Measurements from ENCODE around the gene AP5S1. TPM values are rescaled to one million over a fixed set of nuclear protein-coding genes. Genes with fewer than 3 reads are reported as not detected.
"Not testable (repeated sequence)": the region's sequence is repeated elsewhere in the genome, so short reads cannot be mapped to it uniquely, and the experiment has no call there.

Gene AP5S1
- total RNA-seq, 2 experiments from 2014 or later: 13.8 to 16.5 TPM

DNA sequence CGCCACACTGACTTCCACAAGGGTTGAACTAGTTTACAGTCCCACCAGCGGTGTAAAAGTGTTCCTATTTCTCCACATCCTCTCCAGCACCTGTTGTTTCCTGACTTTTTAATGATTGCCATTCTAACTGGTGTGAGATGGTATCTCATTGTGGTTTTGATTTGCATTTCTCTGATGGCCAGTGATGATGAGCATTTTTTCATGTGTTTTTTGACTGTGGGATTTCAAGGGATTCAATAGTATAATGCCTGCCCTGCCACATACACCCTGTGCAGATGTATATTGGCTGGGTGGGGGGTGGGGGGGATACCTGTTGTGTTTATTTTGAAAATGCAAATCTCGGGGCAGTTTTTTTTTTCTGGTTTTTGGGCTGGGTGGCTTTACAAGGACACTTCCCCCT is 26.2 kb upstream of the AP5S1 start:
- H3K4me3 Mint-ChIP-seq: peak overlapping the region; percentile 49

DNA sequence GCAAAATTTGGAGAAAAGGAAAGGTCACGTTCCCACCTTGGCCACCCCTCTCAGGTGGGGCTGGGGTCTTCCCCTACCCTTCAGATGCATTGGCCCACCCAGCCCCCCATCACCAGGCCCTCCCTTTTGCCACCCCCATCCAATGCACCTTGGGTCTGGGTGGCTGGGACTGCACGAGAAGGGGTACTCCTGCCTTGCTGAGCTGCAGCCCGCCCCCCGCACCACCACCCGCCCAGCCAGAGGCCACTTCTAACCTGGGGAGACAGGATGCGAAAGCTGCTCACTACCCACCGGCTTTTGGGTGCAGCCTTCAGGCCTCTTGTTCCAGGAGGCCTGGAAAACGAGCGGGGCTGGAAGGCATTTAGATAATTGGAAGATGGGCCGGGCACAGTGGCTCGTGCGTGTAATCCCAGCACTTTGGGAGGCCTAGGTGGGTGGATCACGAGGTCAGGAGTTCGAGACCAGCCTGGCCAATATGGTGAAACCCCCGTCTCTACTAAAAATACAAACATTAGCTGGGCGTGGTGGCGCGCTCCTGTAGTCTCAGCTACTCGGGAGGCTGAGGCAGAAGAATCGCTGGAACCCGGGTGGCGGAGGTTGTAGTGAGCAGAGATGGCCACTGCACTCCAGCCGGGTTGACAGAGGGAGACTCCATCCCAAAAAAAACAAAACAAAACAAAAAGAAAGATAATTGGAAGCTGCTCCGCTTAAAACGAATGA is 25.5 kb upstream of the AP5S1 start:
- Mint-ChIP-seq H3K36me3 (ENCODE audit: low read depth) (peaks cover 37% of the 10 kb centered on the region), H3K4me3 (peak overlapping the region; percentile 93), H3K27ac (peak overlapping the region; percentile 98), H3K9me3 (ENCODE audit: insufficient read depth) (no peaks in the 10 kb centered on the region), H3K4me1 (ENCODE audit: low read depth) (peaks cover 33% of the 10 kb centered on the region), H3K27me3 (ENCODE audit: low read depth) (no peaks in the 10 kb centered on the region)
- DNase-seq (no peak), ATAC-seq (no peak)
- POLR2A ChIA-PET: interaction anchor here (0.6 to 3.1 kb wide), 5 partner anchors 8 to 24 kb away, joined by 3 to 44 read pairs (median 12); partner anchors contain the start of genes AP5S1 and CENPB
- CTCF ChIA-PET: interaction anchor here (0.5 to 2.6 kb wide), 5 partner anchors 8 to 837 kb away, joined by 3 to 29 read pairs (median 4); partner anchors contain the start of genes AP5S1 and CENPB

More for the DNA sequence above, 26.2 kb upstream of the AP5S1 start:
- ChIA-PET CTCF (interaction anchor here (2.6 kb wide), 2 partner anchors 7 to 25 kb away, joined by 8 to 29 read pairs; partner anchors contain the start of genes AP5S1 and CENPB), POLR2A (interaction anchor here (2.1 kb wide), 1 partner anchor 8 kb away, joined by 12 read pairs; the partner anchor contains the start of gene CENPB)
- not testable (repeated sequence) for ATAC-seq; DNase-seq; H3K27me3 Mint-ChIP-seq (ENCODE audit: low read depth); H3K27ac Mint-ChIP-seq; H3K9me3 Mint-ChIP-seq (ENCODE audit: insufficient read depth)
- H3K4me1 Mint-ChIP-seq (ENCODE audit: low read depth): peaks cover 26% of the 10 kb centered on the region
- peaks cover 30% of the 10 kb centered on the region for H3K36me3 Mint-ChIP-seq (ENCODE audit: low read depth)

DNA sequence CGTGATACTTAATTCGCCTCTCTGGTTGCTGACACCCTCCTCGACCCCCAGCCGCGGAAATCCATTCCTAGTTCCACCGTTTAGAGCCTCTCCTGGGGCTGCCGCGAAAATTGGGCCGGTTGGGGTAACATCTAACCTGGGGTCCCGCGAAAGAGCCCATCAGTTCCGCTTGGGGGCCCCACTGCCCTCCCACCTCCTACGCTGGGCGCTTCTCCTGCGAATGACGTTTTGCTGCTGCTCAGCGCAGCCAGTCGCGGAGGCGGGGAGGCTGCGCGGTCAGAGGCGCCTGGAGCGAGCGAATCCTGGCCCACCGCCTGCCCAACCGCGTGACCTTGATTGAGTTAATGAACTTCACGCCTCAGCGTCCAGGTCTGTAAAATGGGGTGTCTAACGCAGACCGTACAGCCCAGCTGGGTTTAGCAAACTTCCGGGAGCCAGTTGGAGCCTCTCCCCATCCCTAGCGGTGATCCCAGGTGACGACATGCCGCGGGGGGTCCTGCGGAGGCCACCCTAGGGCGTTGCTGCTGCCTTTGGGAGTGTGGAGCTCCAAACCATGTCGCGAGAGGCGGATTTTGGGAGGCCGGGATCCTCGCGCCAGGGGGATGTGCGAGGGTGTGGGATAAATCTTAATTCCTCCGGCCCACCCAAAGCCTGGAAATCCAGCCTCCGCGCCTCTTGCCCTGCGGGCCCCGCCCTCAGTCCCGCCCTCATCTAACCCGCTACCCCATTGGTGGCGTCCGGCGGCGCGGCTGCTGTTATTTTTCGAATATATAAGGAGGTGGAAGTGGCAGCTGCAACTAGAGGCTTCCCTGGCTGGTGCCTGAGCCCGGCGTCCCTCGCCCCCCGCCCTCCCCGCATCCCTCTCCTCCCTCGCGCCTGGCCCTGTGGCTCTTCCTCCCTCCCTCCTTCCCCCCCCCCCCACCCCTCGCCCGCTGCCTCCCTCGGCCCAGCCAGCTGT is 24.6 kb upstream of the AP5S1 start, which contains the start of gene CDC25B:
TSS of gene CDC25B (plus strand) at position 800 of the 958 bp plus-strand sequence. CDS start 222 bp downstream, outside the sequence.
- Mint-ChIP-seq H3K4me1 (ENCODE audit: low read depth) (peaks cover 41% of the 10 kb centered on the region), H3K36me3 (ENCODE audit: low read depth) (peaks cover 46% of the 10 kb centered on the region), H3K27me3 (ENCODE audit: low read depth) (no peaks in the 10 kb centered on the region), H3K9me3 (ENCODE audit: insufficient read depth) (no peaks in the 10 kb centered on the region), H3K27ac (peak within 1 kb of the TSS; percentile 98), H3K4me3 (peak within 1 kb of the TSS; percentile 93)
- POLR2A ChIA-PET: interaction anchor here (0.8 to 3.1 kb wide), 7 partner anchors 9 to 23 kb away, joined by 4 to 44 read pairs (median 7); partner anchors contain the start of genes AP5S1 and CENPB
- DNase-seq (peak; percentile 97), ATAC-seq (peak; percentile 79)
- CTCF ChIA-PET: interaction anchor here (1.3 to 2.6 kb wide), 3 partner anchors 9 to 23 kb away, joined by 4 to 29 read pairs (median 8); partner anchors contain the start of genes AP5S1 and CENPB

DNA sequence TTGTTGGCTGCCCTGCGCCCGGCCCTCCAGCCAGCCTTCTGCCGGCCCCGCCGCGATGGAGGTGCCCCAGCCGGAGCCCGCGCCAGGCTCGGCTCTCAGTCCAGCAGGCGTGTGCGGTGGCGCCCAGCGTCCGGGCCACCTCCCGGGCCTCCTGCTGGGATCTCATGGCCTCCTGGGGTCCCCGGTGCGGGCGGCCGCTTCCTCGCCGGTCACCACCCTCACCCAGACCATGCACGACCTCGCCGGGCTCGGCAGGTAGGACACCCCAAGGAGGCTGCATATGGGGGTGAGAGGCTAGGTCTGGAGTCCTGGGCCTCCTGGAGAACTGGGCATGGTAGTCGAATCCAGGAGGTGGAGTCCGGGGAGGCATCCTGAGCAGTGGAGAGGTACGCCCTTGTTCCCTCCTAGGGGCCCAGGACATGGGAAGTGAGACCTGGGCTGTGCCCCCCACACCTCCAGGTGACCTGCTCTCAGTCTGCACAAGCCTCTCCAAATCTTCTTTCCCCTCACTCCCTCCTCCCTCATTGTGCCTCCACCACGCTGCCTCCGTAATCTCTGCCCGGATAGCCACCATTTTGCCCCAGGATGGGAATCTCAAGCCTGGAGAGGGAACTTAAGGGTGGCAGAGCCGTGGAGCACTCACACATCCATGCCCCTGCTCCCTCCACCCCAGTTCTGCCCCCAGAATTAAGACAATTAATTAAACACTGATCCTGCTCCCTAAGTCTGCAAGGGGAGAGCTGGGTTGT is 23.7 kb upstream of the AP5S1 start:
- Mint-ChIP-seq H3K4me1 (ENCODE audit: low read depth) (peaks cover 45% of the 10 kb centered on the region), H3K36me3 (ENCODE audit: low read depth) (peaks cover 55% of the 10 kb centered on the region), H3K9me3 (ENCODE audit: insufficient read depth) (no peaks in the 10 kb centered on the region), H3K27ac (peak overlapping the region; percentile 95), H3K4me3 (peak overlapping the region; percentile 92), H3K27me3 (ENCODE audit: low read depth) (no peaks in the 10 kb centered on the region)
- ATAC-seq: peak; percentile 1
- ChIA-PET POLR2A (interaction anchor here (1.1 to 3.1 kb wide), 4 partner anchors 10 to 22 kb away, joined by 5 to 44 read pairs (median 13); partner anchors contain the start of genes AP5S1 and CENPB), CTCF (interaction anchor here (1.3 to 2.6 kb wide), 3 partner anchors 10 to 23 kb away, joined by 4 to 29 read pairs (median 8); partner anchors contain the start of genes AP5S1 and CENPB)
- no peak for DNase-seq

DNA sequence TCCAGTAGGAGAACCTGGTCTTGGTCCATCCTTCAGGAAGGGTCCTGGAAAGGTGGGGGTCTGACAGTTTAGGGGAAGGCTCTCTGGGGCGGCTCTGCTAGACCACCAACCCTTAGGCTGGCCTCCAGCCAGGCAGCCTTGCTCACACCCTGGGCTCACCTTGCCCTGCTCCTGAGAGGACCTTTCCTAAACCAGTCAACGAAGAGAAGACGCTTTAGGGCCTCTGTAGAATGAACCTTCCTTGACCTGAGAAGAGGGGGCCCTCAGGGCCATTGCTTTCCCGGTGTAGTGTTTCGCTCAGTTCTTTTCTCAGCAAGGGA is 23.2 kb upstream of the AP5S1 start:
- POLR2A ChIA-PET: interaction anchor here (3.1 kb wide), 1 partner anchor 21 kb away, joined by 44 read pairs; the partner anchor contains the start of gene AP5S1
- no peak for DNase-seq
- Mint-ChIP-seq H3K36me3 (ENCODE audit: low read depth) (peaks cover 60% of the 10 kb centered on the region), H3K4me3 (peak overlapping the region; percentile 92), H3K9me3 (ENCODE audit: insufficient read depth) (no peaks in the 10 kb centered on the region), H3K27ac (peak overlapping the region; percentile 95), H3K4me1 (ENCODE audit: low read depth) (peaks cover 45% of the 10 kb centered on the region), H3K27me3 (ENCODE audit: low read depth) (no peaks in the 10 kb centered on the region)
- no peak for ATAC-seq
- CTCF ChIA-PET: no interaction called here

DNA sequence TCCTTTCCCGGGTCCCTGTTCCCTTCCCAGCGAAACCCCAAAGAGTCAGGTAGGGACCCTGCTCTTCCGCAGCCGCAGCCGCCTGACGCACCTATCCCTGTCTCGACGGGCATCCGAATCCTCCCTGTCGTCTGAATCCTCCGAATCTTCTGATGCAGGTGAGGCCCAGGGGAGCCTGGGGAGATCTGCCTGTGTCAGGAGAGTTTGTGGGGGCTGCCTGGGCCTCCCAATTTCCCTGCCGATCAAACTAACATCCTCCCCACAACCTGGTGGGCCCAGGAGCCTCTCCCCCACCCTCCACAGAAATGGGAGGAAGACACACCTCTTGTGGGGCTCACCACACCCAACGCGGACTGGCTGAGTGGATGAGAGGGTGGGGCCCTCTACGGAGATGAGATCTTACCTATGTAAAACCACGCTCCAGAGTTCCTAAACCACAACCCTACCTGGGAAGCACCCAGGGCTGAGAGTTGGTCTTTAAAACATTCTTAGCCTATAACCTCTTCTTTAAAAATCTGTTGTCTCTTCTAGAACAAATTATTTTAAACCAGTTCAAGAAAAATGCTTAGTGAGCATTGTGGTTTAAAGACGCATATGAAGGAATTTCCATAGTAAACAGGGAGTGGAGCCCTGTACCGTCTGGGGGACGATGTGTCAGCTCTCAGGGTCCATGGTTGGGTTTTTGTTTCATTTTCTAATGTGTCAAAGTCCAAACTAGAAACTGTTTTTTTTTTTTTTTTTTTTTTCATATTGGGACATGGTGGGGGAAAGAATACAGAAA is 22.6 kb upstream of the AP5S1 start:
- H3K4me1 Mint-ChIP-seq (ENCODE audit: low read depth): peaks cover 50% of the 10 kb centered on the region

DNA sequence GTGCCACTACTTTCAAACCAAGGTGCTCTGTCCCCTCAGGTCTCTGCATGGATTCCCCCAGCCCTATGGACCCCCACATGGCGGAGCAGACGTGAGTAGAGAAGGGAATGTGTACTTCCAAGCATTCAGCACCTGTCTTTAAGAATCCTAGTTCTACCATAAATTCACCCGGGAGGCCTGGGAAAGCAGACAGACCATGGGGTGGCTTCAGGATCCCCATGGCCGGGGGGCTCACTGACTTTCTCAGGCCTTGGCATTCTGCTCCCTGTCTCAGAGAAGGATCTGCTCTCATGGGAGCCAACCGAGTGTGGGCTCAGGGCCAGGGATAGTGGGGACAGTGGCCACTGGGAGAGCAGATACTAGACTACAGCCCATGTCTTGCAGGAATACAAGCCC is 22.0 kb upstream of the AP5S1 start:
- no peak for ATAC-seq
- Mint-ChIP-seq H3K27ac (peak overlapping the region; percentile 95), H3K9me3 (ENCODE audit: insufficient read depth) (no peaks in the 10 kb centered on the region), H3K36me3 (ENCODE audit: low read depth) (peaks cover 72% of the 10 kb centered on the region), H3K4me3 (peak overlapping the region; percentile 92), H3K4me1 (ENCODE audit: low read depth) (peaks cover 54% of the 10 kb centered on the region), H3K27me3 (ENCODE audit: low read depth) (no peaks in the 10 kb centered on the region)
- ChIA-PET POLR2A (interaction anchor here (0.9 to 1.5 kb wide), 3 partner anchors 12 to 17 kb away, joined by 3 to 4 read pairs (median 4); partner anchors contain the start of gene CENPB), CTCF (interaction anchor here (1.4 to 4.2 kb wide), 2 partner anchors 13 to 21 kb away, joined by 4 to 30 read pairs; partner anchors contain the start of gene AP5S1)
- no peak for DNase-seq

More for the DNA sequence above, 22.6 kb upstream of the AP5S1 start:
- DNase-seq (peak; percentile 83), ATAC-seq (peak; percentile 37)
- Mint-ChIP-seq H3K4me3 (peak overlapping the region; percentile 92), H3K9me3 (ENCODE audit: insufficient read depth) (no peaks in the 10 kb centered on the region), H3K27me3 (ENCODE audit: low read depth) (no peaks in the 10 kb centered on the region), H3K27ac (peak overlapping the region; percentile 95), H3K36me3 (ENCODE audit: low read depth) (peaks cover 66% of the 10 kb centered on the region)
- POLR2A ChIA-PET: interaction anchor here (0.9 to 3.1 kb wide), 3 partner anchors 15 to 21 kb away, joined by 3 to 44 read pairs (median 4); partner anchors contain the start of gene AP5S1
- CTCF ChIA-PET: interaction anchor here (1.4 to 4.2 kb wide), 2 partner anchors 13 to 22 kb away, joined by 4 to 30 read pairs; partner anchors contain the start of gene AP5S1

DNA sequence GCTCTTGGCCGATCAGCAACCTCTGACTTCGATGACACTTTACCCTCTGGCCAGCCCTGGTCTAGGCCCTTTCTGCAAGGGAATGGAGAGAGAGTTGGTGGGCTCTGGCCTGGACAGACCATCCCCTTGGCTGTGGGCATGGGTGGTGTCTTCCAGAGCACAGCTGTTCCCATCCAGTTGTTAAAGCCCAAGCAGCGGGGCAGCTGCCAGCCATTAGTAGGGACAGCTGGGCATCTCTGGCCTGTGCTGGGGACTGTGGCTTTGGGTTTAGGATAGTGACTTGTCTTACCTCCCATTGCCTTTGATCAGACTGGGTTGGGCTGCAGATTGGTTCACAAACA is 21.5 kb upstream of the AP5S1 start:
- Mint-ChIP-seq H3K4me3 (peak overlapping the region; percentile 92), H3K36me3 (ENCODE audit: low read depth) (peaks cover 77% of the 10 kb centered on the region), H3K27ac (peak overlapping the region; percentile 95), H3K4me1 (ENCODE audit: low read depth) (peaks cover 59% of the 10 kb centered on the region), H3K9me3 (ENCODE audit: insufficient read depth) (no peaks in the 10 kb centered on the region), H3K27me3 (ENCODE audit: low read depth) (no peaks in the 10 kb centered on the region)
- ChIA-PET CTCF (interaction anchor here (1.0 to 4.2 kb wide), 3 partner anchors 12 to 56 kb away, joined by 3 to 30 read pairs (median 4); partner anchors contain the start of gene AP5S1), POLR2A (interaction anchor here (1.0 to 1.5 kb wide), 4 partner anchors 12 to 22 kb away, joined by 3 to 5 read pairs (median 4); partner anchors contain the start of genes AP5S1 and CENPB)
- DNase-seq (no peak), ATAC-seq (peak; percentile 8)

DNA sequence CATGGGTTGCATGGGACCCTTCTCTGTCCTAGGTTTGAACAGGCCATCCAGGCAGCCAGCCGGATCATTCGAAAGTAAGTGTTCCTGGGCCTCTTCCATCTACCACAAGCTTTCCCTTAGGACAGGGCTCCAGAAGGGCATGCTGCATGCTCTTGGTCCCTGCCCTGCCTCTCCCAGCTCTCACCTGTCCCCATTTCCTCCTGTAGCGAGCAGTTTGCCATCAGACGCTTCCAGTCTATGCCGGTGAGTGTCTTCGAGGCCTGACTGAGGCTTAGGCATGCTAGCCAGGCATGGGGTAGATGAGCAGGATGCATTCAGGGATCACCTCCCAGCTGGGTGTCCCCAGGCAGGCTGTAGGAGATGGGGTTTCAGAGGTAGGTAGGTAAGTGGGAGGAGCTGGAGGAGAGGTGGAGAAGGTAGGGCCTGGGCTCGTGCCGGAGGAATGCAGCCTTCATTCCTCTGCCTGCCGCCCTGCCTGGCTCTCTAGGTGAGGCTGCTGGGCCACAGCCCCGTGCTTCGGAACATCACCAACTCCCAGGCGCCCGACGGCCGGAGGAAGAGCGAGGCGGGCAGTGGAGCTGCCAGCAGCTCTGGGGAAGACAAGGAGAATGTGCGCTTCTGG is 20.0 kb upstream of the AP5S1 start:
- peaks cover 63% of the 10 kb centered on the region for H3K4me1 Mint-ChIP-seq (ENCODE audit: low read depth)
- POLR2A ChIA-PET: interaction anchor here (1.3 to 1.4 kb wide), 3 partner anchors 10 to 16 kb away, joined by 4 to 5 read pairs (median 5); no protein-coding TSS in a partner anchor
- H3K9me3 Mint-ChIP-seq (ENCODE audit: insufficient read depth): no peaks in the 10 kb centered on the region
- peak overlapping the region; percentile 95 for H3K27ac Mint-ChIP-seq
- no peaks in the 10 kb centered on the region for H3K27me3 Mint-ChIP-seq (ENCODE audit: low read depth)
- H3K4me3 Mint-ChIP-seq: peak overlapping the region; percentile 92
- H3K36me3 Mint-ChIP-seq (ENCODE audit: low read depth): peaks cover 88% of the 10 kb centered on the region
- ATAC-seq (no peak), DNase-seq (no peak)
- CTCF ChIA-PET: interaction anchor here (2.7 to 4.2 kb wide), 2 partner anchors 14 to 19 kb away, joined by 12 to 30 read pairs; partner anchors contain the start of gene AP5S1
